Testis (tissue), 3 donors: ENCODE results near the gene CRYM. TPM values are rescaled to one million over a fixed set of nuclear protein-coding genes. Genes with fewer than 3 reads are reported as not detected.

Experiments used
- DNase-seq: peaks from one replicate; pipeline ENCODE4 v3.0.0-alpha.2; 2019
- H3K27ac ChIP-seq, 2 donors: fragments of 200-600 bp; sonication (generic); one replicate each; pipeline ENCODE4 v1.5.1; 2019
- H3K27me3 ChIP-seq: fragments of 200-600 bp; sonication (generic); one replicate; pipeline ENCODE4 v1.5.1; 2019
- H3K36me3 ChIP-seq: fragments of 200-600 bp; sonication (generic); one replicate; pipeline ENCODE4 v1.5.1; 2017; ENCODE audit warnings: low read depth; ENCODE audit errors: missing control alignments
- H3K4me1 ChIP-seq: fragments of 200-600 bp; sonication (generic); one replicate; pipeline ENCODE4 v1.5.1; 2019
- H3K4me3 ChIP-seq, 2 donors: fragments of 200-600 bp; sonication (generic); one replicate each; pipeline ENCODE4 v1.5.1; 2017 to 2019
- H3K9me3 ChIP-seq: fragments of 200-600 bp; sonication (generic); one replicate; pipeline ENCODE4 v1.5.1; 2017
- POLR2A ChIP-seq: fragments of 450-650 bp; IDR thresholded peaks from one replicate; pipeline ENCODE4 v1.6.1; 2017; ENCODE audit warnings: antibody characterized with exemption, mild to moderate bottlenecking, moderate library complexity
- WGBS, 2 donors: methylation state at CpG; one replicate each; pipeline ENCODE4 v1.1.5; 2018; 5-methylcytosine and 5-hydroxymethylcytosine counted together
- intact Hi-C: fragments of 100-400 bp; cut with DNase I; formaldehyde crosslinking; loops from one replicate; pipeline ENCODE4 v1.15.1; 2023; ENCODE audit warnings: low total_unique reads
- polyA plus RNA-seq: library from polyadenylated mRNA; stranded (reverse); fragments of 350-450 nt; fragmentation: Illumina TruSeq; extraction: RNeasy Lipid Tissue Mini Kit (QIAGEN cat#74804); gene quantifications from one replicate; pipeline ENCODE4 v1.2.3, GENCODE V29; 2014; ENCODE audit warnings: low read depth, low replicate concordance; ENCODE audit not compliant: insufficient read depth
- total RNA-seq, 2 donors: library from RNA; depleted of rRNA; stranded (reverse); fragments of >200 nt; gene quantifications; one replicate each; pipeline ENCODE4 v1.2.3, GENCODE V29; 2016
- TF ChIP-seq, protein P1 (sequence below), 3 experiments: fragments of 450-650 bp in 2 of 3; fragments of 200-600 bp in 1 of 3; sonication (generic) in 1 of 3; IDR thresholded peaks; one replicate each; pipeline ENCODE4 v1.5.1; 2016 to 2019; ENCODE audit warnings: antibody characterized with exemption in 3 of 3, mild to moderate bottlenecking in 2 of 3, moderate library complexity in 1 of 3

Gene CRYM
- total and polyA plus RNA-seq, 3 donors from 2014 or later: 11.1 to 63.4 (median 14.6) TPM

DNA sequence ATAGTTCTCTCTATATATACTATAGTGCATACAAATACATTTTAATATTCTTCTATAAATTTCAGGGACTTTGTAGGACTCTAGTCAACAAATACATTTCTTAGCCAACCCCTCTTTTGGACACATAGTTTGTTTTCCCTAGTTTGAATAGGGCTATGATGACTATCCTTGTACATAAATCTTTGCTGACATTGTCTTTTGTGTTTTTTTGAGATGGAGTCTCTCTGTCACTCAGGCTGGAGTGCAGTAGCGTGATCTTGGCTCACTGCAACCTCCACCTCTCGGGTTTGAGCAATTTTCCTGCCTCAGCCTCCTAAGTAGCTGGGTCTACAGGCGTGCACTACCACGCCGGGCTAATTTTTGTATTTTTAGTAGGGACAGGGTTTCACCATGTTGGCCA lies 41.3 kb downstream of the CRYM start:
- Histone ChIP-seq H3K36me3 (no peaks in the 10 kb centered on the region), H3K27ac (no peak overlapping the region), H3K9me3 (no peaks in the 10 kb centered on the region), H3K4me1 (no peaks in the 10 kb centered on the region), H3K27me3 (no peaks in the 10 kb centered on the region), H3K4me3 (no peak overlapping the region)
- DNase-seq: no peak
- no peak for TF ChIP-seq POLR2A
- TF ChIP-seq, protein P1, sequence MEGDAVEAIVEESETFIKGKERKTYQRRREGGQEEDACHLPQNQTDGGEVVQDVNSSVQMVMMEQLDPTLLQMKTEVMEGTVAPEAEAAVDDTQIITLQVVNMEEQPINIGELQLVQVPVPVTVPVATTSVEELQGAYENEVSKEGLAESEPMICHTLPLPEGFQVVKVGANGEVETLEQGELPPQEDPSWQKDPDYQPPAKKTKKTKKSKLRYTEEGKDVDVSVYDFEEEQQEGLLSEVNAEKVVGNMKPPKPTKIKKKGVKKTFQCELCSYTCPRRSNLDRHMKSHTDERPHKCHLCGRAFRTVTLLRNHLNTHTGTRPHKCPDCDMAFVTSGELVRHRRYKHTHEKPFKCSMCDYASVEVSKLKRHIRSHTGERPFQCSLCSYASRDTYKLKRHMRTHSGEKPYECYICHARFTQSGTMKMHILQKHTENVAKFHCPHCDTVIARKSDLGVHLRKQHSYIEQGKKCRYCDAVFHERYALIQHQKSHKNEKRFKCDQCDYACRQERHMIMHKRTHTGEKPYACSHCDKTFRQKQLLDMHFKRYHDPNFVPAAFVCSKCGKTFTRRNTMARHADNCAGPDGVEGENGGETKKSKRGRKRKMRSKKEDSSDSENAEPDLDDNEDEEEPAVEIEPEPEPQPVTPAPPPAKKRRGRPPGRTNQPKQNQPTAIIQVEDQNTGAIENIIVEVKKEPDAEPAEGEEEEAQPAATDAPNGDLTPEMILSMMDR (IDR thresholded peaks at IDR 0.05): no peak
- WGBS, 2 donors: 74 to 95% methylated on average over 5 of the region's 5 CpGs
- intact Hi-C loops: no loop called here

DNA sequence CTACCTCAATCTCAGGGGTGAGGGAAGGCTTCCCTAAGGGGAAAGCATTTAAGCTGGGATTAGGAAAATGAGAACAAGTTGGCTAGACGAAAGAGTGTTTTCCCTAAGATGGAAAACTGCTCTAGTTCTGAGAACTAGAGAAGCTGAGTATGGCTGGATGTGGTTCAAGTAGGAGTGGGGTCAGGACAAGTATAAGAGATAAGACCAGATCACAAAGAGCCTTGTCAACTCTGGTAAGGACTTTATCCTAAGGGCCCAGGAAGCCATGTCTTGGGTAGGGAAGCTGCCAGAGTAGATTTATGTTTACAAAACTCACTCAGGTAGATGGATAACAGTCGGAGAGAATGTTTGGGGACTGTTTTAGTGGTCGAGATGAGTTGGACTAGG lies 42.9 kb downstream of the CRYM start:
- no peaks in the 10 kb centered on the region for H3K9me3 ChIP-seq
- H3K4me3 ChIP-seq: no peak overlapping the region
- WGBS, 2 donors: 79 to 86% methylated on average over 3 of the region's 3 CpGs
- H3K4me1 ChIP-seq: no peaks in the 10 kb centered on the region
- intact Hi-C loops: no loop called here
- no peak for TF ChIP-seq POLR2A
- TF ChIP-seq, protein P1 (IDR thresholded peaks at IDR 0.05): no peak
- H3K27ac ChIP-seq: no peak overlapping the region
- no peaks in the 10 kb centered on the region for H3K27me3 ChIP-seq
- no peak for DNase-seq
- no peaks in the 10 kb centered on the region for H3K36me3 ChIP-seq

- no peak for TF ChIP-seq POLR2A
- TF ChIP-seq, protein P1 (IDR thresholded peaks at IDR 0.05): no peak
- WGBS, 2 donors: 76 to 81% methylated on average over 11 of the region's 11 CpGs
- intact Hi-C loops: no loop called here
- no peak within 1 kb of the TSS for H3K27ac ChIP-seq
- DNase-seq: no peak
- H3K4me1 ChIP-seq: no peaks in the 10 kb centered on the region
- no peaks in the 10 kb centered on the region for H3K27me3 ChIP-seq
- H3K36me3 ChIP-seq: no peaks in the 10 kb centered on the region
- H3K9me3 ChIP-seq: no peaks in the 10 kb centered on the region
- H3K4me3 ChIP-seq: no peak within 1 kb of the TSS
Observed at GRCh38 chr16:21233521-21234150, 44.5 kb downstream of the CRYM start, which contains the start of gene ANKS4B. Gene ANKS4B (plus strand): TSS chr16:21233699. CDS start chr16:21233738, 39 bp downstream.

GRCh38 chr16:21233045-21233520 lies 45.0 kb downstream of the CRYM start:
- TF ChIP-seq, protein P1 (IDR thresholded peaks at IDR 0.05): no peak
- no peak for TF ChIP-seq POLR2A
- no peaks in the 10 kb centered on the region for H3K27me3 ChIP-seq
- intact Hi-C loops: no loop called here
- no peak for DNase-seq
- WGBS, 2 donors: 93% methylated on average over 1 of the region's 1 CpG
- H3K4me1 ChIP-seq: no peaks in the 10 kb centered on the region
- H3K36me3 ChIP-seq: no peaks in the 10 kb centered on the region
- H3K4me3 ChIP-seq: no peak overlapping the region
- no peaks in the 10 kb centered on the region for H3K9me3 ChIP-seq
- H3K27ac ChIP-seq: no peak overlapping the region

DNA sequence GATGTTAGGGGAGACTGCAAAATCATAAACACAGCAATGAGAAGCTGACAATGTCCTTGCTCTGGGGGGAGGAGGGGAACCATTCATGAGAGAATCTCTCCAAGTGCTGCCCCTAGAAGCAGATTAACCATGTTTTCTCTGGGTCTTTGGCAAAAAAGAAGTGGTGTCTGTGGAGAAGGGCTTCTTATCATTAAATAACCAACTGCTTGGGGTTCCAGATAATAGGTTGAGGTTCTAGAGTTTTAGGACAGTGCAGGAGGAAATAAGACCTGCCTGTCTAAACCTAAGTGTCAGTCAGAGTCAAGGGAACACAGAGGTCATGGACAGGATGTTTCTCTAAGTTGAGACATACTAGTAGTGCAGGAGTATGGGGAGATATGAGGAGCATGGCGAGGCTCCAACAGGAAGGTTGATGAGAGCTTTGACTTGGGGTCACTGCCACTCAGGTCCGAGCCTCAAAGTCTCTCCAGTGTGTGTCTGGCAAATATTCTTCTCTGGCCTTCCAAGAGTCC lies 49.7 kb downstream of the CRYM start:
- DNase-seq: no peak
- intact Hi-C loops: no loop called here
- Histone ChIP-seq H3K9me3 (no peaks in the 10 kb centered on the region), H3K4me1 (peaks cover 4% of the 10 kb centered on the region), H3K27ac (no peak overlapping the region), H3K4me3 (no peak overlapping the region), H3K27me3 (no peaks in the 10 kb centered on the region), H3K36me3 (no peaks in the 10 kb centered on the region)
- 59 to 60% methylated on average over 2 of the region's 2 CpGs for WGBS, 2 donors
- TF ChIP-seq POLR2A: no peak
- TF ChIP-seq, protein P1 (IDR thresholded peaks at IDR 0.05): no peak
